ENCODE measurements around the gene MACROD2. TPM values are rescaled to one million over a fixed set of nuclear protein-coding genes. Genes with fewer than 3 reads are reported as not detected.

The MACROD2 gene
- total RNA-seq, 4 donors from 2014 or later: 10.0 to 24.0 (median 17.0) TPM

DNA sequence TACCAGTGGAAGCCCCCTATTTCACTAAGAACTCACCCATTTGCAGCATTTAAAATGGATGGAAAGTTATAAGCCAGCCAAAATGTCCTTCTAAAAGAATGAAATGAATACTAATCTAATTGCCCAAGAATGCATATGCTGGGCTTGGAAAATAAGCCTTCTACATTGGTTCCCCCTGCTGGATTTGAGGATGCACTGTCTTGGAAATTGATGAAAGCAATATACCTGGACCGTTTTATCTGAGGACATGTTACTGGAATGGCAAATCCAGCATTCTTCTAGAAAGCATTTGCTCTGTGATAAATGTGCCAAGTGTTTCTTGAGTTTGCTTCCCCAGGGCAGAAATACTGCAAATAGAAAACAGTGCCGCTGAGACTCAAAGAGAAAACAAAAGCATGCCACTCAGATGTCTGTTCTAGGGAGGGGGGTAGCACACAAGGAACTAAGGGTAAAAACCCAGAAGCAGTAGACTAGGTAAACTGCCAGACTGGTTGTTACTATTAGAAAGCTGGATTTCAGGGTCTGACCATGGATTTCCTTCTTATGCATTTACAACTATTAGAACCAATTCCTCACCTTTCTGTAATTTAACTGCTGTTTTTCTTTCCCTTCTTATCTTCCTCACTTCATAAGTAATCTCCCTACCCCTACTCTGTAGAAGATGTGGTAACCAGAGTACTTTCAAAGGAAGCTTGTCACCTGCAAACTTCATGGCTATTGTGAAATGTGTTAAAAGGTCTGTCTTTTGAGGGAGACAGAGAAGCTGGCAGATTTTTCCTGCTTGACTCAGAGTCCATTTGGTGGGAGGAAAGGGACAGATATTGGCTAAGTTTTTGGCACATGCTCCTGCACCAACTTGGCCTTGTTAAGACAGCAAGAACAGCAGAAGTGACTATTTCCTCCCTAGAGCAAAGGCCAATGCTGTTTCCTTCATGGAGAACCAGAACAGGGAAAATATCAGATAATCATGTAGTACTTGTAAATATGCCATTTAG is 1935.3 kb downstream of the MACROD2 start:
- intact Hi-C loops (cut with DNase I; ENCODE audit: low total_unique reads): loop anchor here (10.0 kb wide), 1 partner anchor 56 kb away; no protein-coding TSS in a partner anchor

DNA sequence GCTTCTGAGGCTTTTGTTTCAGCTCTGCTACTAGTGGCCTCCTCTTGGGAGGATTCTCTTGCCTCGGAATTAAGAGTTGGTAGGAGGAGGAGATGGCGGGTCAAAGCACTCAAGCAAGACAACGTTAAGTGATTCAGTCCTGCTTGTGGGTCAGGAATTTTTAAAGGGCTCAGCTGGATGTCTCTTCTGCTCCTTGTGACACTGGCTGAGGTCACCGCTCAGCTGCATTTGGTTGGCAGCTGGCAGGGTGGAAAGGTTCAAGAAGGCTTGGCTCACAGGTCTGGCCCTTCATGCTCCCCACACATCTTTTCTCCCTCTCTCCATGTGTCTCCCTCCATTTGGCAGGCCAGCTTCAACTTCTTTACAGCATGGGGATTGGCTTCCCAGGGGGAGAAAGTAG is 1936.6 kb downstream of the MACROD2 start:
- intact Hi-C loops (cut with DNase I; ENCODE audit: low total_unique reads): loop anchor here (10.0 kb wide), 1 partner anchor 57 kb away; no protein-coding TSS in a partner anchor
- WGBS, 2 donors: 95 to 99% methylated on average over 4 of the region's 4 CpGs
- DNase-seq (ENCODE audit: low spot score in 2 of 2): no peak
- H3K4me3 ChIP-seq (ENCODE audit: low read depth, poor library complexity, severe bottlenecking): no peak overlapping the region
- TF ChIP-seq, protein P1, sequence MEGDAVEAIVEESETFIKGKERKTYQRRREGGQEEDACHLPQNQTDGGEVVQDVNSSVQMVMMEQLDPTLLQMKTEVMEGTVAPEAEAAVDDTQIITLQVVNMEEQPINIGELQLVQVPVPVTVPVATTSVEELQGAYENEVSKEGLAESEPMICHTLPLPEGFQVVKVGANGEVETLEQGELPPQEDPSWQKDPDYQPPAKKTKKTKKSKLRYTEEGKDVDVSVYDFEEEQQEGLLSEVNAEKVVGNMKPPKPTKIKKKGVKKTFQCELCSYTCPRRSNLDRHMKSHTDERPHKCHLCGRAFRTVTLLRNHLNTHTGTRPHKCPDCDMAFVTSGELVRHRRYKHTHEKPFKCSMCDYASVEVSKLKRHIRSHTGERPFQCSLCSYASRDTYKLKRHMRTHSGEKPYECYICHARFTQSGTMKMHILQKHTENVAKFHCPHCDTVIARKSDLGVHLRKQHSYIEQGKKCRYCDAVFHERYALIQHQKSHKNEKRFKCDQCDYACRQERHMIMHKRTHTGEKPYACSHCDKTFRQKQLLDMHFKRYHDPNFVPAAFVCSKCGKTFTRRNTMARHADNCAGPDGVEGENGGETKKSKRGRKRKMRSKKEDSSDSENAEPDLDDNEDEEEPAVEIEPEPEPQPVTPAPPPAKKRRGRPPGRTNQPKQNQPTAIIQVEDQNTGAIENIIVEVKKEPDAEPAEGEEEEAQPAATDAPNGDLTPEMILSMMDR (IDR thresholded peaks at IDR 0.05): no peak
- TF ChIP-seq POLR2A (IDR thresholded peaks at IDR 0.05): no peak

More for the DNA sequence above, 1935.3 kb downstream of the MACROD2 start:
- 12 to 16% methylated on average over 2 of the region's 2 CpGs for WGBS, 2 donors
- peak in 1 of 2 donors; percentile 43 for DNase-seq (ENCODE audit: low spot score in 2 of 2)
- H3K4me3 ChIP-seq (ENCODE audit: low read depth, poor library complexity, severe bottlenecking): no peak overlapping the region
- TF ChIP-seq POLR2A (IDR thresholded peaks at IDR 0.05): no peak
- TF ChIP-seq, protein P1 (IDR thresholded peaks at IDR 0.05): no peak

DNA sequence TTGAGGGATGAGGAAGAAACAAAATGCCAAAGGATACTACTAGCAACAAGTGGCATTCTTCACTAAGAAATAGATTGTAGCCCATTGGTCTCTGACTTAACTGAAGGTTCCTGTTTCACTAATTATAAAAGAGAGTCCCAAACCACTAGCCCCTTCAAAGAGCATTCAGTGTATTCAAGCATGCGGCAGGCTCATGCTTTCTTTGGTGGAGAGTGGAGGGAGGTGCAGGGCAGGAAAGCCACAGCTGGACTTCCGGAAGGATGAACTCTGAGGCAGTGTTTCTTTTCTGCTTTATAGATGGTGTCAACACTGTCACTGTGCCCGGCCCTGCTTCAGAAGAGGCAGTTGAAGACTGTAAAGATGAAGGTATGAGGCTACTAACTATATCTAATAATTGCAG is 1941.9 kb downstream of the MACROD2 start:
- no peak overlapping the region for H3K4me3 ChIP-seq (ENCODE audit: low read depth, poor library complexity, severe bottlenecking)
- intact Hi-C loops (cut with DNase I; ENCODE audit: low total_unique reads): loop anchor here (10.0 kb wide), 1 partner anchor 62 kb away; no protein-coding TSS in a partner anchor
- no peak for DNase-seq (ENCODE audit: low spot score in 2 of 2)
- 85 to 88% methylated on average over 3 of the region's 3 CpGs for WGBS, 2 donors
- TF ChIP-seq POLR2A (IDR thresholded peaks at IDR 0.05): no peak
- TF ChIP-seq, protein P1 (IDR thresholded peaks at IDR 0.05): no peak

DNA sequence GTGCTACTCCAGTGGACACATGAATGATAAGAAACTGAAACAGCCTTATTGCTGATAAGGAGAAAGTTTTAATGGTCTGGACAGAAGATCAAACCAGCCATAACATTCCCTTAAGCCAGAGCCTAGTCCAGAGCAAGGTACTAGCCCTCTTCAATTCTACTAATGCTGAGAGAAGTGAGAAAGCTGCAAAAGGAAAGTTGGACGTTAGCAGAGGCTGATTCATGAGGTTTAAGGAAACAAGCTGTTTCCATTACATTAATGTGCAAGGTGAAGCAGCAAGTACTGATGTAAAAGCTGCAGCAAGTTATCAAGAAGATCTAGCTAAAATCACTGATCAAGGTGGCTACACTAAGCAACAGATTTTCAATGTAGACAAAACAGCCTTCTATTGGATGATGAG is 1943.5 kb downstream of the MACROD2 start:
- no peak overlapping the region for H3K4me3 ChIP-seq (ENCODE audit: low read depth, poor library complexity, severe bottlenecking)
- intact Hi-C loops (cut with DNase I; ENCODE audit: low total_unique reads): loop anchor here (10.0 kb wide), 1 partner anchor 64 kb away; no protein-coding TSS in a partner anchor
- DNase-seq (ENCODE audit: low spot score in 2 of 2): no peak
- WGBS, 2 donors: 75 to 81% methylated on average over 1 of the region's 1 CpG
- TF ChIP-seq POLR2A (IDR thresholded peaks at IDR 0.05): no peak

DNA sequence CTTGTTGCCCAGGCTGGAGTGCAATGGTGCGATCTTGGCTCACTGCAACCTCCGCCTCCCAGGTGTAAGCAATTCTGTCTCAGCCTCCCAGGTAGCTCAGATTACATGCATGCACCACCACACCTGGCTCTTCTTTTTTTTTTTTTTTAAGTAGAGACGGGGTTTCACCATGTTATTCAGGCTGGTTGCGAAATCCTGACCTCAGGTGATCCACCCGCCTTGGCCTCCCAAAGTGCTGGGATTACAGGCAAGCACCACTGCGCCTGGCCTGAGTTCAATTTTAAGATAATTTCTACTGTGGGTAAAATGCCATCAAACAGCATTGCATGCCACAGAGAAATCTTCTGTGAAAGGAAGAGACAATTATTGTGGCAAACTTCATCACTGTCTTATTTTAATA is 1944.8 kb downstream of the MACROD2 start:
- H3K4me3 ChIP-seq (ENCODE audit: low read depth, poor library complexity, severe bottlenecking): no peak overlapping the region
- no peak for DNase-seq (ENCODE audit: low spot score in 2 of 2)
- 85 to 91% methylated on average over 6 of the region's 6 CpGs for WGBS, 2 donors
- TF ChIP-seq, protein P1 (IDR thresholded peaks at IDR 0.05): no peak
- no peak for TF ChIP-seq POLR2A (IDR thresholded peaks at IDR 0.05)
- intact Hi-C loops (cut with DNase I; ENCODE audit: low total_unique reads): no loop called here

DNA sequence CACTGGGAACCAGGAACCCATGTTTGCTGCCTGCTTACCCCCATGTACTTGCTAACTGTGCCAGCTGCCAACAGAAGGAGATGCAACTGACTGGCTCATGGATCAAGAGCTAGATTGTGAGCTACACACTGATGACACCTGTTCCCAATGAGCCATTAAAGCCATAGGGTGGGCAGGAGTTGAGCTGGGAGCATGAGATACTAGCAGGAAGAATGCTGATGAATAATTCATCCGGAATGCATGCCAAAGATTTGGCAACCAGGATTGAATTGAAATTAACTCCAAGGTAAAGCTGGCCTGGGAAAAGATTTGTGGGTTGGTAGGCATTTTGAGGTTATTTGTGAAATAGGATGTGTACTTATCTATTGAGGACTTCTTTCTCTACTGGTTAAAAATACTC is 1946.8 kb downstream of the MACROD2 start:
- H3K4me3 ChIP-seq (ENCODE audit: low read depth, poor library complexity, severe bottlenecking): no peak overlapping the region
- intact Hi-C loops (cut with DNase I; ENCODE audit: low total_unique reads): no loop called here
- no peak for TF ChIP-seq POLR2A (IDR thresholded peaks at IDR 0.05)
- no peak for DNase-seq (ENCODE audit: low spot score in 2 of 2)
- WGBS, 2 donors: 0% methylated on average over 1 of the region's 1 CpG
